ENCODE data around the gene PCSK1.

GRCh38 chr5:96439477-96440184 lies 6.6 kb upstream of the PCSK1 start:
- TF ChIP-seq GATA2 (IDR thresholded peaks at IDR 0.05; ENCODE audit: low read depth, low read length) (no peak), GATA3 (IDR thresholded peaks at IDR 0.05; ENCODE audit: low read depth, low read length) (no peak)
